Liver (tissue), 3 donors: ENCODE measurements around the gene ARHGAP40.

Experiments
- CTCF ChIP-seq: fragments of 150-350 bp; IDR thresholded peaks from 2 replicates; pipeline ENCODE4 v1.5.1; 2017; ENCODE audit warnings: improper control_type of control experiment, low read depth, low read length; ENCODE audit not compliant: missing input control
- GABPA ChIP-seq, 2 donors: IDR thresholded peaks in 1 of 2; conservative IDR thresholded peaks in 1 of 2; 2 replicates each; pipeline ENCODE4 v1.6.1; 2016; ENCODE audit warnings: antibody characterized with exemption in 2 of 2, mild to moderate bottlenecking in 1 of 2, moderate library complexity in 1 of 2
- RAD21 ChIP-seq, 2 donors: IDR thresholded peaks; 2 replicates each; pipeline ENCODE4 v1.6.1; 2016; ENCODE audit warnings: antibody characterized with exemption in 2 of 2, mild to moderate bottlenecking in 2 of 2
- REST ChIP-seq: IDR thresholded peaks from 2 replicates; pipeline ENCODE4 v1.6.1; 2016; ENCODE audit warnings: antibody characterized with exemption, mild to moderate bottlenecking
- donor health status: healthy.
- donor health status: healthy.

DNA sequence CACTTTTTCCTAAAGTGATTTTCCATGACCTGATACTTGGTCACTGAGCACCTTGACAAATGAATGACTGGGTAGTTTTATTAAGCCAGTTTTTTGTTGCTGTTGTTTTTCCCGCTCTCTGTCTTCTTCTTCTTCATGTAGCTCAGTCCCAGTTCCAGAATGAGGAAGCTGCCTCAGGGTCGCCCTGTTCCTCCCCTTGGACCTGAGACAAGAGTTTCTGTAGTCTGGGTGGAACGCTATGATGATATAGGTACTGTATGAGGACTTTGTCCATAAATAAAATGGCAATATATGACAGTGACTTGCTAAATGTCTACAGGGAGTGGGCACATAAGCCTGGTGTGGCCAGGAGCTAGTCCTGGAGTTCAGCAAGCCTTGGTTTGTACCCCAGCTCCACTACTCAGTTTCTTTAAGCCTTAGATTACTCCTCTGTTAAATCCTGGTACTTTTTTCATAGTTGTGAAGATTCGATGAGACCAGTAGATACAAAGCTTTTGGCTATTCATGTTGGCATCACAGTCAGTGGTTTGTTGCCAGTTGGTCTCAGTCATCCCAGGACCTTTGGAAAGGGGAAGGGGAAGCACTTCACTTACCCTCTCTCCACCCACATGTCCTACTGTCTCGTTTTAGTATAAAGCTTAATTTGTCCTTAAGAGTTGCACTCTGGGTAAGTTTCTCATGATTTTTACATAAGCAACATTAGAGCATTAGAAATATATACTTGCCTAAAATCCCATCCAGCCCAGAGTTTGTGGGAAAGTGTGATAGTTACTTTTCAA lies 31.7 kb upstream of the ARHGAP40 start:
- TF ChIP-seq REST: no peak
- TF ChIP-seq CTCF: no peak
- no peak for TF ChIP-seq GABPA (IDR thresholded peaks at IDR 0.05 in 1 of 2, conservative IDR thresholded peaks at IDR 0.05 in 1 of 2)
- no peak for TF ChIP-seq RAD21 (IDR thresholded peaks at IDR 0.05)
